Embryonic facial prominence (tissue), 1 donor: ENCODE data around the gene SYNDIG1L.

ENCODE experiments used
- DNase-seq: peaks from one replicate; pipeline ENCODE4 v3.0.0-alpha.2; 2016; ENCODE audit errors: extremely low spot score

The SYNDIG1L gene

GRCh38 chr14:74358176-74358829 lies 67.7 kb downstream of the SYNDIG1L start:
- DNase-seq = no peak

DNA sequence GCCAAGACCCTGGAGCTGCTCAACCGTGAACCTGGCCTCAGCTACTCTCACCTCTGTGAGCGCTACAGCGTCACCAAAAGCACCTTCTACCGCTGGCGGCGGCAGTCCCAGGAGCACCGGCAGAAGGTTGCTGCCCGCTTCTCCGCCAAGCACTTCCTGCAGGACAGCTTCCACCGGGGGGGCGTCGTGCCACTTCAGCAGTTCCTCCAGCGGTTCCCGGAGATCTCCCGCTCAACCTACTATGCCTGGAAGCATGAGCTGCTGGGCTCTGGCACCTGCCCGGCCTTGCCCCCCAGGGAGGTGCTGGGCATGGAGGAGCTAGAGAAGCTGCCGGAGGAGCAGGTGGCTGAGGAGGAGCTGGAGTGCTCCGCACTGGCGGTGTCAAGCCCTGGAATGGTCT lies 68.4 kb downstream of the SYNDIG1L start:
- no peak for DNase-seq

GRCh38 chr14:74356892-74357575 lies 69.0 kb downstream of the SYNDIG1L start:
- DNase-seq = no peak
